Astrocyte of the hippocampus (primary cell): ENCODE measurements around the gene RTF1.
"Not testable (repeated sequence)": the region's sequence is repeated elsewhere in the genome, so short reads cannot be mapped to it uniquely, and the experiment has no call there.

Source experiments
- DNase-seq: peaks from one replicate; pipeline ENCODE4 v3.0.0; 2011; ENCODE audit warnings: low read depth, low spot score

Gene RTF1

DNA sequence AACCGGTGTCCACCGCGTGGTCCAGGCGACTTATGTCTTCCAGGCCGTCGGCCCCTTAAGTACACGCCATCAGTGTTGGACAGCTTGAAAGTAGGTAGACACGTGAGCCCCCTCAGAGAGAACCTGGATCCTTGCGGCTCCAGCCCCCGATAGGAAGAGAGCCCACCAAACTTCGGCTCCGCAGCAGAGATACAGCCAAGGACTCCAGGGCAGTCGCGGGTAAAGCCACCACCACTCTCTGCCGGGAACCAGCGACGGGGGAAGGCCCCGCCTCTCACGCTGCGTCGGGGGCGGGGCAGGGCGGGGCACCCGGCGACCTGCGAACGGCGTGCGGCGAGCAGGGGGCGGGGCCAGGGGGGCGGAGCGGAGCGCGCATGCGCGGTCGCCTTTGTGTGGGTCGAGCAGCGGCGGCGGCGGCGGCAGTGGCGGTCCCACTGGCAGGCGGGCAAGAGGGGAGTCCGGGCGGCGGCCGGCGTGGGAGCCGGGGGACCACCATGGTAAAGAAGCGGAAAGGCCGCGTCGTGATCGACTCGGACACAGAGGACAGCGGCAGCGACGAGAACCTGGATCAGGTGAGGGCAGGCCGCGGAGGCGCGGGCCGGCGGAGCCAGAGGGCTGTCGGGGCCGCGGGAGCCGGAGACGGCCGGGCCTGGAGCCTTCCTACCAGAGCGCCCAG lies at the start of gene RTF1:
RTF1 (plus strand) TSS at position 354 of the 676 bp plus-strand sequence; CDS start at position 375, 21 bp downstream.
- DNase-seq: peak; percentile 98

DNA sequence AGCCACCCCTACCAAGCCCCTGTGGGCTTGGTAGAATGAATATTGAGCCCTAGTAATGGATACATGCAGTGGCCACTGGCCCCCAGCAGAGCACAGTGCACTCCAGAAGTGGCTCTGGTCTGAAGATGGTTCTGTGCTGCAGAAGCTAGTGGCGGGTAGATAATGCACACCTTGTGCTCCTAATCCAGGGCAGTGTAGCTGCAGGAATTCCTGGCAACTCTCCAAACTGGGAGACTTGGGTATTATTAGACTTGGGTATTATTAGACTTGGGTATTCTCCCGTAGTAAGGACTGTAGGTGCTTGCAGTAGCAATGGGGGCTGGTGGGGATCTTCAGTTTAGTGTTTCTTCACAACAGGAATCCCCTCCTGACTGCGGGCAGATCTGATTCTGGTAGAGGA lies 49.5 kb upstream of the RTF1 start:
- DNase-seq: no peak

DNA sequence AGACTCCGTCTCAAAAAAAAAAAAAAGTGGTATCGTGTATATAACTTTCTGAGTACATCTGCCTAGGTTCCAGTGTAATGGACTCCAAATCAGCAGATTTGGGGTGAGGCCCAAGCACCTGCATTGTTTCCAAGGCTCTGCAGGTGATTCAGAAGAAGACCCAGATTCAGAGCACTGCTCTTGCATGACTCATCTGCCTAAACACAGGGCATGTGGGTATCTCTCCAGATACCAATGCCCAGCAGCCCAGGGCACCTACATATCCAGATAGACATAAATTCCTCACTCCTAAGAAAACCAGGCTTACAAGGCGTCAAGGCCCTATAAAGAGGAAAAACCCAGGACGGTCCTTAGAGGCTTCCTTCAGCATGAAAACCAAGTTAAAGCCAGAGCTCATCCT lies 38.9 kb upstream of the RTF1 start:
- no peak for DNase-seq

DNA sequence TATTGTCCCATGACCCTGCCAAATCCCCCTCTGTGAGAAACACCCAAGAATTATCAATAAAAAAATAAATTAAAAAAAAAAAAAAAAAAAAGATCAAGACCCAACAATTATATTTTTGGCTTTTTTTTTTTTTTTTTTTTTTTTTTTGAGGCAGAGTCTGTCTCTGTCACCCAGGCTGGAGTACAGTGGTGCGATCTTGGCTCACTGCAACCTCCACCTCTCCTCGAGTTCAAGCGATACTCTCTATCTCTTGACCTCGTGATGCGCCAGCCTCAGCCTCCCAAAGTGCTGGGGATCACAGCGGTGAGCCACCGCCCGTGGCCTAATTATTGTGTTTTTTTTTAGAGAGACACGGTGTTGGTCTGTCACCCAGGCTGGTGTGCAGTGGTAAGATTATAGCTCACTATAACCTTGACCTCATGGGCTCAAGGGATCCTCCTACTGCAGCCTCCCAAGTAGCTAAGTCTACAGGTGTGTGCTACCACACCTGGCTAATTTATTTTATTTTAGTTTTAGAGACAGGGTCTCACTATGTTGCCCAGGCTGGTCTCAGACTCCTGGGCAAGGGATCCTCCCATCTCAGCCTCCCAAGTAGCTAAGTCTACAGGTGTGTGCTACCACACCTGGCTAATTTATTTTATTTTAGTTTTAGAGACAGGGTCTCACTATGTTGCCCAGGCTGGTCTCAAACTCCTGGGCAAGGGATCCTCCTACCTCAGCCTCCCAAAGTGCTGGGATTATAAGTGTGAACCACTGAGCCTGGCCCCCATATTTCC lies 32.7 kb upstream of the RTF1 start:
- not testable (repeated sequence) for DNase-seq

- no peak for DNase-seq
Measured at GRCh38 chr15:41387646-41388045, 29.2 kb upstream of the RTF1 start.

GRCh38 chr15:41392659-41393058 lies 24.2 kb upstream of the RTF1 start:
- no peak for DNase-seq

GRCh38 chr15:41394924-41395323 lies 22.0 kb upstream of the RTF1 start:
- no peak for DNase-seq

DNA sequence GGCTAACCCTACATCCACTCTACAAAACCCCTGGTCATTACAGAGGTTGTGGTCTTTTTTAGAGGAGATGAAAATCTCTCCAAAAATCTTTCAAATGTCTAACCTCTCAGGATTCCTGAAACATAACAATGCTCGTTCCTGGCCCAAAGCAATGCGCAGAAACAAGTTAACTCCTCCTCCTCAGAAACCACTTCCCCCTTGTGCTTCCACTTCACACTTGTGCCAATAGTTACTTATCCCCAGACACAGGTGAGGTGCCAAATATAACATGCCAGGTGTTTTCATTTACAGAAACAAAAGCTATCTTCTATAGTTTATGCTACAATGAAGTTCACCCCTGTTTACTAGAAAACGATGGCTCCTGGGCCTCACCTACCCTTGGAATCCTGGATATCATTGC lies 20.8 kb upstream of the RTF1 start:
- DNase-seq: no peak

DNA sequence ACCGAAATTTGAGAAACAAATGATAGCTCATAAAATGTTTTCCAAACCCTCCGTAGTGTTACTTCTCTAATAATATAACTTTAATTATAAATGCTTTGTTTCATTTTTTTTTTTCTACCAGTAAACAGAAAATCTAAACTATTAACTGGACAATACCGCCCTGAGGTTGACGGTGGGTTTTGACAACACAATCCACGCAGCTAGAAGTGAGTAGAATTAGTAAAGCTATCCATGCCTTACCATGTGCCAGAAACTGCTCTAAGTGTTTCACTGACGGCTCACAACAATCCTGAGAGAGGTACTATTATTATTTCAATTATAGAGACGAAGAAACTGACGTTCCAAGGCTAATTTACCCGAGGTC lies 15.0 kb upstream of the RTF1 start:
- DNase-seq: no peak

DNA sequence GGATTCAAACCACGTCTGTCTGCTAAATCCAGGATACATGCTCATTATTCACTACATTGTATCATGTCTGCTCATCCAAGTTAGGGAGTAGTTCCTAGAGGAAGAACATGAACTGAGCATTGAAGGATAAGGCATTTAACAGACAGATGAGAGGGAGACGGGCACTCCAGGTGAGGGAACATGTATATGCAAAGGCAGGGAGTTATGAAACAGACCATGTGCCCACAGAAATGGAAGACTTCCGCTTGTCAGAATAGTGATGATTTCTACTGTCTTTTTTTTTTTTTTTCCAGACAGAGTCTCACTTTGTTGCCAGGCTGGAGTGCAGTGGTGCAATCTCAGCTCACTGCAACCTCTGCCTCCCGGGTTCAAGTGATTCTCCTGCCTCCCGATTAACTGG lies 9.6 kb upstream of the RTF1 start:
- no peak for DNase-seq

DNA sequence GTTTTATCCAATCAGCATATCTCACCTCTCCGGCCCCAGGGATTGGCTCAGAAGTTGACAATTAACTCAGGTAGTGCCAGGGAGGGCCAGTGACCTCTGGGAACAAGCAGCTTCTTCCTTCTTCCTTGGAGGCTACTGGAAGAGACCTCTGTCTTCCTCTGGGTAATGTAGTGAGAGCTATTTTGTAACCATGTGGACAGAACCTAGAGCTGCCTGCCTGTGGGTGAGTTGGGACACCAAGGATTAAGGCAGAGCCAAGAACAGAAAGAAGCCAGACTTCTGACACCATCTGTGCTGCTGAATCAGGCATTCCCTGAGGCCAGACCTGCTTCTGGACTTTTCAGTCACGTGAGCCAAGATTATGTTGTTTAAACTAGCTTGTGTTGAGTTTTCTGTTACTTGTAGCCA lies 8.7 kb upstream of the RTF1 start:
- peak; percentile 7 for DNase-seq

DNA sequence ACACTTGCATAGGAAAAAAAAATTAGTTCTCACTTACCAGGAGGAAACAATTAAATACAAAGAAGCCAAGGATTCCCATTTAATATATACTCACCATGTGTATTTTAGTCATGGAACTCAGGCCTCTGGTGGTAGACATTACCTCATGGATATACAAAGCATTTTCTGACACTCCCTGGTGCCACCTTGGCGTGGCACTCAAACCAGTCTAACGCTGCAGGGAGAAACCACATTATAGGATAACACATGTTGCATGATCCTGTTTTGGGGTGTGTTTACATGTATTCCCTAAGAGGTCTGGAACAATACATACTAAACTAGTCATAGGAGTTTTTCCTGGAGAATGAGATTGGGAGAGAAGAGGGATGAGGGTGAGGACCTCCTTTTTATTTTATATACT lies 5.9 kb upstream of the RTF1 start:
- DNase-seq: no peak

GRCh38 chr15:41411441-41411840 lies 5.5 kb upstream of the RTF1 start:
- DNase-seq: no peak

- no peak for DNase-seq
Measured at GRCh38 chr15:41416128-41416741, 660 bp upstream of the RTF1 start.

- DNase-seq: peak; percentile 67
Measured at GRCh38 chr15:41417418-41418195, 712 bp downstream of the RTF1 start.

- no peak for DNase-seq
Measured at GRCh38 chr15:41423979-41424659, 7.2 kb downstream of the RTF1 start.

- DNase-seq: no peak
Measured at GRCh38 chr15:41424809-41425208, 7.9 kb downstream of the RTF1 start.

GRCh38 chr15:41425907-41426306 lies 9.0 kb downstream of the RTF1 start:
- DNase-seq: not testable (repeated sequence)

- no peak for DNase-seq
Measured at GRCh38 chr15:41429003-41429890, 12.4 kb downstream of the RTF1 start.

DNA sequence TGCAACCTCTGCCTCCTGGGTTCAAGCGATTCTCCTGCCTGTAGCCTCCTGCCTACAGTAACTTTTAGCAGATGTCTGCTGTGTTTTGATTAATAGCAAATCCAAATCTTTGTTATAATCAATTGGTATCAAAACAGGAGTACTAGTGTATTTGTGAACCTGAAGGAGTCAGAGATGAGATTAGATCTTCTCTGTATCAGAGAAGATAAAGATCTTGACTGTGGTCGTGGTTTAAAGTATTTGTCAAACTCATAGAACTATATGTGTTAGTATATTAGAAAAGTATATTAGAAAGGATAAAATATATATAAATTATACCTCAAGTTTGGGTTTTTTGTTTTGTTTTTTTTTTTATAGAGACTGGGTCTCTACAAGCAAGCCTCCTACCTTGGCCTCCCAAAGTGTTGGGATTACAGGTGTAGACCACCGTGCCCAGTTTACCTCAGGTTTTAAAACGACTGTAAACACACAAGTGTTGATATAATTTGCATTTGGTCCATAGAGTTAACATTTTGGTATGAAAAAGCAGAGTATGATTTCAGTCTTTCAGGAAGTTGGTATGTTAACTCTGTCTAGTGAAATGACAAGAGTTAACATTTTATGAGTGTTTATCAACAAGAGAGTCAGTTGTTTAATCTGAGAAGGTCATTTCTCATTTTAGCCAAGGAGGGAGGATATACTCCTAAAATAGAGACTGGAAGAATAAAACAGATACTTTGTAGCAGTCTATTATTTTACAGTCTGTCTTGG lies 18.3 kb downstream of the RTF1 start:
- no peak for DNase-seq
